ENCODE data around the gene CRMP1. TPM values are rescaled to one million over a fixed set of nuclear protein-coding genes. Genes with fewer than 3 reads are reported as not detected.

The CRMP1 gene
- total and polyA plus RNA-seq, 9 of the 15 experiments (the other 6 are each of a cell fraction or from before 2014, with no cell fraction given) = 0.03 to 0.04 TPM; not detected in 7

DNA sequence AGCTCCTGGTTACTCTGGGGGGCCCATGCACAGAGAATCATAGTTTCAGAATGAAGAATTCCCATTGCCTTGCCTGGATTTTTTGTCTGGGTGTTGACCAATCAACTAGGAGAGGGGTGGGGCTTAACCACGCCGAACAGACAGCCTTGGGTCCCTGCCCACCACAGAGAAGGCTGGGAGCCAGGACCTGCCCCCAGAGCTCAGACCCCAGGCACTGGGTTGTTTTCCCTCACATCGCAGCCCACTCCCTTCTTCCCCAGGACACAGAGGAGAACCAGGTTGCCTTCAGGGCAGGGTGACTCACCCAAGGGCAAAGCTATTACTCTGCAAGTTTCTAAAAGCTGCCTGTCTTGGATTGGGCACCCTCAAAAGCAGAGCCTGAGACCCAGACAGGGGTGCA is 23.3 kb upstream of the CRMP1 start:
- CTCF ChIA-PET (ENCODE audit: low intra/inter-chr PET ratio) = no interaction called here
- H3K9ac ChIP-seq (ENCODE audit: insufficient read depth in 1 of 2, low read depth in 2 of 2, low read length in 2 of 2) = no peak overlapping the region
- no peaks in the 10 kb centered on the region for H3K9me1 ChIP-seq (ENCODE audit: control insufficient read depth, insufficient read depth, low read length)
- WGBS (ENCODE audit: insufficient coverage, low coverage, missing lambda C conversion rate) = 0% methylated on average over 3 of the region's 3 CpGs
- no peak overlapping the region for H3K4me2 ChIP-seq (ENCODE audit: insufficient read depth, low read length)
- TF ChIP-seq GTF2B (IDR thresholded peaks at IDR 0.05; ENCODE audit: extremely low read depth, insufficient read length) (no peak), CBX1 (IDR thresholded peaks at IDR 0.05; ENCODE audit: low read depth) (no peak), CBX5 (IDR thresholded peaks at IDR 0.05; ENCODE audit: borderline replicate concordance, low read depth) (no peak), NFIX (CRISPR knock-in tag; IDR thresholded peaks at IDR 0.05; ENCODE audit: low read depth) (no peak), RBM34 (IDR thresholded peaks at IDR 0.05; ENCODE audit: borderline replicate concordance, insufficient read depth, low read length) (no peak), BRD4 (IDR thresholded peaks at IDR 0.05) (no peak)
- no peak overlapping the region for H3K27ac ChIP-seq (ENCODE audit: extremely low read depth, low read depth, low read length)
- H3K9me3 ChIP-seq (replicated peaks; ENCODE audit: control insufficient read depth, insufficient read depth, low read depth, low read length) = no peaks in the 10 kb centered on the region
- DNase-seq (ENCODE audit: extremely low read depth in 1 of 4, low spot score in 3 of 4) = no peak
- no peak for ATAC-seq
- no peaks in the 10 kb centered on the region for H4K20me1 ChIP-seq (replicated peaks; ENCODE audit: control insufficient read depth, insufficient read depth, low read length)
- no peaks in the 10 kb centered on the region for H3K36me3 ChIP-seq (ENCODE audit: control insufficient read depth, insufficient read depth, low read length)
- in situ Hi-C loops (cut with MboI) = no loop called here
- peaks cover 0 to 10% of the 10 kb centered on the region in 2 experiments; a peak in 1 of 5 replicates for H3K27me3 ChIP-seq (ENCODE audit: control insufficient read depth in 2 of 2, insufficient read depth in 2 of 2, low read length in 2 of 2)
- POLR2A ChIA-PET = no interaction called here
- no peaks in the 10 kb centered on the region for H3K79me2 ChIP-seq (ENCODE audit: control insufficient read depth, insufficient read depth, low read length)
- no TSS peak for BruUV-seq (replicated peaks)
- FAIRE-seq = no peak
- intact Hi-C loops (cut with micrococcal nuclease) = no loop called here
- H3K4me1 ChIP-seq (replicated peaks in 1 of 2; ENCODE audit: control insufficient read depth in 2 of 2, insufficient read depth in 2 of 2, low read length in 2 of 2) = no peaks in the 10 kb centered on the region
- H3K4me3 ChIP-seq = no peak overlapping the region
- no peak overlapping the region for H2AFZ ChIP-seq (ENCODE audit: low read depth, low read length)

DNA sequence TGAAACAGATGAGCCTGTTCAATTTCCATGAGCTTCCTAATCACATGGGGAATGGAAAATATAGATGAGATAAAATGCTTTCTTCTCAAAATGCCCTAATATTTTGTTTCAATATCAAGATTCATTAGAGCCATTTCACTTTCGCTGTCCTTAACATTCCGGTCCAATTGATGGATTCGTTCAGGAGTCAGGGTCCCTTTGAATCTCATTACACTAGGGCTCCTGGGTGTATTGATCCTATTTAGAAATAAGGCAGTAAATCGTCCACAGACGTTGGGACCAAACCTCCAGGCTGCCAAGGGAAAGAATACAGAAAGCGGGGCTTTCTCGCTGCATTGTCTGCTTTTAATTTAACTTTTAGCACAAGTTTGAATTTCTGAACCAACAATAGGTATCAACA is 20.6 kb upstream of the CRMP1 start:
- intact Hi-C loops (cut with micrococcal nuclease) = no loop called here
- in situ Hi-C loops (cut with MboI) = no loop called here
- TF ChIP-seq THRB (CRISPR knock-in tag; conservative IDR thresholded peaks at IDR 0.05) (no peak), TBP (optimal IDR thresholded peaks at IDR 0.05; ENCODE audit: low read depth, low read length) (no peak), ZNF592 (IDR thresholded peaks at IDR 0.05) (no peak), TARDBP (IDR thresholded peaks at IDR 0.05) (no peak)

More for the DNA sequence above, 20.6 kb upstream of the CRMP1 start:
- Histone ChIP-seq H2AFZ (ENCODE audit: low read depth, low read length) (no peak overlapping the region), H3K4me1 (replicated peaks in 1 of 2; ENCODE audit: control insufficient read depth in 2 of 2, insufficient read depth in 2 of 2, low read length in 2 of 2) (no peaks in the 10 kb centered on the region), H3K27ac (ENCODE audit: extremely low read depth, low read depth, low read length) (no peak overlapping the region), H4K20me1 (replicated peaks; ENCODE audit: control insufficient read depth, insufficient read depth, low read length) (no peaks in the 10 kb centered on the region), H3K4me3 (no peak overlapping the region), H3K9me3 (replicated peaks; ENCODE audit: control insufficient read depth, insufficient read depth, low read depth, low read length) (no peaks in the 10 kb centered on the region), H3K79me2 (ENCODE audit: control insufficient read depth, insufficient read depth, low read length) (no peaks in the 10 kb centered on the region), H3K9ac (ENCODE audit: insufficient read depth in 1 of 2, low read depth in 2 of 2, low read length in 2 of 2) (no peak overlapping the region), H3K9me1 (ENCODE audit: control insufficient read depth, insufficient read depth, low read length) (no peaks in the 10 kb centered on the region), H3K4me2 (ENCODE audit: insufficient read depth, low read length) (no peak overlapping the region), H3K36me3 (ENCODE audit: control insufficient read depth, insufficient read depth, low read length) (no peaks in the 10 kb centered on the region), H3K27me3 (ENCODE audit: control insufficient read depth in 2 of 2, insufficient read depth in 2 of 2, low read length in 2 of 2) (peaks cover 0 to 5% of the 10 kb centered on the region in 2 experiments; a peak in 1 of 5 replicates)
- DNase-seq (ENCODE audit: extremely low read depth in 1 of 4, low spot score in 3 of 4) = no peak
- CTCF ChIA-PET (ENCODE audit: low intra/inter-chr PET ratio) = no interaction called here
- POLR2A ChIA-PET = no interaction called here
- WGBS (ENCODE audit: insufficient coverage, low coverage, missing lambda C conversion rate) = 0% methylated on average over 7 of the region's 7 CpGs
- no TSS peak for BruUV-seq (replicated peaks)
- FAIRE-seq = no peak
- no peak for ATAC-seq
